ENCODE results near the gene PDE4D.

- no peak; the same call in 1 of the 2 replicates for TF ChIP-seq POLR2AphosphoS5 (IDR thresholded peaks at IDR 0.05; ENCODE audit: low read depth, low read length)
- TF ChIP-seq FOXP2 (optimal IDR thresholded peaks at IDR 0.05; ENCODE audit: borderline replicate concordance, extremely low read depth, extremely low read length, insufficient read depth): no peak
- no peak for TF ChIP-seq REST (IDR thresholded peaks at IDR 0.05; ENCODE audit: insufficient read depth in 1 of 2, low read depth in 2 of 2, low read length in 2 of 2)
Measured at GRCh38 chr5:59199868-59200267, 693.7 kb downstream of the PDE4D start.
